HG03342 (cell line): ENCODE data around the gene MZT2B.
A peak's percentile ranks its signal among the peaks of the same experiment; 100 is the strongest.
"Not testable (repeated sequence)": the region's sequence is repeated elsewhere in the genome, so short reads cannot be mapped to it uniquely, and the experiment has no call there.

ENCODE experiments used
- ATAC-seq: cut with Tn5 transposase; IDR thresholded peaks from one replicate; pipeline ENCODE4 v1.9.1; 2021; ENCODE audit warnings: mild to moderate bottlenecking, moderate library complexity; ENCODE audit not compliant: unreplicated experiment

MZT2B gene, protein sequence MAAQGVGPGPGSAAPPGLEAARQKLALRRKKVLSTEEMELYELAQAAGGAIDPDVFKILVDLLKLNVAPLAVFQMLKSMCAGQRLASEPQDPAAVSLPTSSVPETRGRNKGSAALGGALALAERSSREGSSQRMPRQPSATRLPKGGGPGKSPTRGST

DNA sequence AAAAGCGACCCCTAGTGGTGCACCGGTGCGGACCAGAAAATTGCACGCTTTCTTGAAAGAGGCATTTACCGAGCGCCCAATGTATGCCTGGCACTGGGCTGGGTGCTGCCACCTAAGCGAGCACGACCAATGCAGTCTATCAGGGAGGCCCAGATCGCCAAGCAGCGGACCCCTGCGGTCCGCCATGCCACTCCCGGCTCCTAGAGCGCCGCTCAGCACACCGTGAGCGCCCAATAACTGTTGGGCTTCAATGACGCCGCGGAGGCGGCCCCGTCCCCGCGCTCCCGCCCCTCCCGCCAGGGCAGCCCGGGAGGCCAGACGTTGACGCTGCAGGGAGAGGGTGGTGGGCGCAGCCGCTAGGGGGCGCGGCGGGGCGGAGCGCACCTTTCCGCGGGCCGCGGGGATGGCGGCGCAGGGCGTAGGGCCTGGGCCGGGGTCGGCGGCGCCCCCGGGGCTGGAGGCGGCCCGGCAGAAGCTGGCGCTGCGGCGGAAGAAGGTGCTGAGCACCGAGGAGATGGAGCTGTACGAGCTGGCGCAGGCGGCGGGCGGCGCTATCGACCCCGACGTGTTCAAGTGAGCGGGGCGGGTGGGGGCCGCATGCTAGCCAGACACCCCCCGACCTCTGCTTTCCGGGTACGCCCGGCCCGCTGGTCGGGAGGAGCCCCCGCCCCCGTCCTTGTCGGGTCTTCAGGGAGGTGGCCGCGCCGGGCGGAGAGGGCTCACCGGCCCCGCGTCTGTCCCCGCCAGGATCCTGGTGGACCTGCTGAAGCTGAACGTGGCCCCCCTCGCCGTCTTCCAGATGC lies at the start of gene MZT2B:
MZT2B (plus strand) TSS at position 383 of the 803 bp plus-strand sequence; CDS start at position 404, 21 bp downstream.
- peak; percentile 82 for ATAC-seq

DNA sequence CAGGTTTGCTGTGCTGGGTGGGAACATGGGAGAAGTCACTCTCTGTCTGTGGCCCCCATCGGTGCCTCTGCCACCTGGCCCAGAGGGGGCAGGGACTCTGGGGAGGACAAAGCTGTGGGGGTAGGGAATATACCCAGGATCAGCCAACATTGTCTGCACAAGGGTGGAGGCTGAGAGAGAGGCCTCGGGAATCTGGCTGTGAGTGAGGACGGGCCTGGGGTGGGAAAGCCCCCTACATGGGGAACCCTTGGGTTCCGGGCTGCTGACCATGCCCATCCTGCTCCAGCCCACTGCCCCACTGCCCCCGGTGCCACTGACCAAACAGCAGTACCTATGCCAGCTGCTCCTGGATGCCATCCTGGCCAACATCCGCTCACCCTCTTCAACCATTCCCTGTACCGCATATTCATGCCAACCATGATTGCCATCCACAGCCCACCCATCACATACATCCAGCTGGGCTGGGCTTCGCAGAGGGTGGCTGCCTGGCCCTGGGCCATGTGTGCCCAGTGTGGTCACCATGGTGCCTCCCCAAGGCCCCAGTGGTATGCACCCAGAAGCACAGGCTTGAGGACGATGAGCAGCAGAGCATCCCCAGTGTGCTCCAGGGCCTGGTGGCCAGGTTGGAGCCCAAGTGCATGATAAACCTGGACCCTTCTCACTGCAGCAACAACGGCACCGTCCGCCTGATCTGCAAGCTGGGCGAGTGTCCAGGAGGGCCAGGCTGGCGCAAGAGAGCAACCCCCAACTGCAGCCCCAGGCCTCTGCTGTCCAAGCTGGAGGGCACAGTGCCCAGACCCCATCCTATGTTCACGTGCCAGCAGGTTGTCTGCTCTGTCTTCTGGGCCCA lies 46.1 kb upstream of the MZT2B start:
- ATAC-seq: no peak

DNA sequence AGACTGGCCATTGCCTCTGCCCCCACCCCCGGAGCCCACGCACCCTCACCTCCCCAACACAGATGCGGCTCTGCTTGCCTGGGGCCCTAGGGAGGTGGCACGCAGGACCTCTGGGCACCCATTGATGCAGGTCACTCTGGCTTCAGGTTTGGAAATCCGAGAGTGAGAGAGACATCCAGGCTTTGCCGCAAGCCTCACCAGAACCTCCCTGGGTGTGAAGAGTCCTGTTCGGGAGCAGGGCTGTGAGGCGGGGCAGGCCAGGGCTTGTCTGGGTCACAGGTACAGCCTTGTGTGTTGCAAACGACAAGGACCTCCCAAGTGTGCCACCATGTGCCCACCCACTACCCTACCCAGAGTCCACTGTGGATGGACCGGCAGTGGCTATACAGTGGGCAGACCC lies 45.5 kb upstream of the MZT2B start:
- ATAC-seq: not testable (repeated sequence)

DNA sequence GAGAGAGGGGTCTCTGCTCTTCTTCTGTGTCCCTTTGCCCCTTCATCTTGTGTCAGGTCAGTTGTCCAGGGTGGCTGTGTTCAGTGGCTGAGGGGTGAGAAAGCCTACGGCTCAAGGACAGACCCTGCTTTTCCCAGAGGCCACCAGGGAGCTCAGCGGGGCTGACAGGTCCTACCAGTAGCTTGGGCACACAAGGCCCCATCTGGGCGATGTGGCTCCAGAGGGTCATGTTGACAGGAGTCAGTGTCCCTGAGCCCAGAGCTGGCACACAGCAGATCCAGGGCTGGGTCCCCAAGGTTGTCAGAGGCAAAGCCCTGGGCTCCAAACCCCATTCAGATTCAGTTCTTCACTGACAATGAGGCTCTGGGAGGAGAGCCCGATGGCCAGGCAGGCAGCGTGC lies 44.9 kb upstream of the MZT2B start:
- not testable (repeated sequence) for ATAC-seq

DNA sequence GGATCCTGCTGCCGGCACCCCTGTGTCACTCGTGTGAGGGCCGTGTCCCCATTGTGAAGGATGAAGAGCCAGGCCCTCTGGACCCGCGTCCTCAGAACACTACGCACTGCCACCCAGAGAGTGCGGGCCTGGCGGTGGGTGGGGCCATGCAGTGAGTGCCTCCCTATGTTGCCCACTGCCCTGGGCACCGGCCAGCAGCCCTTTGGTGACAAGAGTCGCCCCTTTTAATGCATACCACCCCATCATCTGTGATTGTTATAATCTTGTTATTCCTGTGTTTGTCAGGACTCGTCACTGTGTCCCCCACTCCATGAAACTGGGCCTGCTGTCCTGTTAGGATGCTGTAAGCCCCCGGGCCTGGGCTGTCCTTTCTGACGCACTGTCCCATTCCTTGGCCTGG lies 43.7 kb upstream of the MZT2B start:
- ATAC-seq: not testable (repeated sequence)

DNA sequence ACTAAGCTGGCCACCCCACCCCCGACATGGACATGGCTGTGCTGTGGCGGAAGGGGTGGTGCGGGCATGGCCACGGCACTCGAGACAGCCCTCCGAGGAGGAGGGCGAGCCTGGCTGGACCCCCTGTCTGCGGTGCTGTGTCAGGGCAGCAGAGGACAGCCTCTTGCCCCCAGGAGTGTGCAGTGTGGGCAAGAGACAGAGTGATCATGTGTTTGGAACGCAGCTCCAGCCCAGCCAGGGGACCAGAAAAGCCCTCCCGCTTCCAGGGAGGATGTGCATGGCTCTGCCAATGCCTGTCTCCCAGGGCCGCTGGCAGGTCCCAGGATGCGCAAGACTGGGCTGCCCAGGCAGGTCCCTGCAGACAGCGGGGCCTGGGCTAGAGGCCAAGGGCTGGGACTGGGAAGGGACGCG lies 43.2 kb upstream of the MZT2B start:
- not testable (repeated sequence) for ATAC-seq

DNA sequence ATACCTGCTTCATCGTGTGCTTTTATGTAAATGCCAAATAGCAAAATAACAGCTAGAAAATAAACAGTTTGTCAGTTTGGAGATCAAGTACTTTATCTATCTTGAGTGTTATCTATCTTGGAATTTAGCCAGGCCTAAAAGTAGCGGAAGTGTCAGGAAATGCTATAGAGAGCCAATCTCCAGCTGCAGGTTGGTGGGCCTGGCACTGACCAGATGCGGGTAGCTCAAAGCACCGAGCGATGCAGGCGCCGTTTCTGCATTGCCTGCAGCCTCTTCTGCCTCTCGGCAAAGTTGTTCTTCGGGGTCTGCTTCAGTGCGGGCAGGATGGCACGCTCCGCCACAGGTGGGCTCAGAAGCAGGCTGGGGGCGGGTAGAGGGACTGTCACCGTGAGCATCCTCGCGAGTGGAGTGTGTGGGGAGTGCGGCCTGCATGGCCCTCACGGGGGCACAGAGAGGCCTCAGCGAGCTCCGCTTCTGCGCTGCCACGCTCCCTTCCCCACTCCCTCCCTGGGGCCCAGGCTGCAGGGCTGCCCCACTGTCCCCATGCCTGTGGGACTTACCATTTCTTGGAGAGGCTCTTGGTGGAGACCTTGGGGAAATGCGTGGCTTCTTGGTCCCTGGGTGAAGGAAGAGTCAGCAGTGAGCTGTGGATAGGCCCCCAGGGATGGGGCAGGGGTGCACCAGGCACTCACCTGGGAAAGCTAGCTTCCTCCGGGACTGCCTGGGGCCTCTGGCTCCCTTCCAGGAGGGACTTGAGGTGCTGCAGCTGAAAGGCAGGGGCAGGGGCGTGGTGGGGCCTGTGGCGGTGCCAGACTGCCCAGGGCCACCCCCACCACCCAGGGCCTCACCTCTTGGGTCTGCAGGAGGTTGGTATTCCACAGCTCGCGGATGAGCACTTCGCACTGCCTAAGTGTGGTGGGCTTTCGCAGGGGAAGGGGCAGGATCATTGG lies 42.5 kb upstream of the MZT2B start:
- not testable (repeated sequence) for ATAC-seq

DNA sequence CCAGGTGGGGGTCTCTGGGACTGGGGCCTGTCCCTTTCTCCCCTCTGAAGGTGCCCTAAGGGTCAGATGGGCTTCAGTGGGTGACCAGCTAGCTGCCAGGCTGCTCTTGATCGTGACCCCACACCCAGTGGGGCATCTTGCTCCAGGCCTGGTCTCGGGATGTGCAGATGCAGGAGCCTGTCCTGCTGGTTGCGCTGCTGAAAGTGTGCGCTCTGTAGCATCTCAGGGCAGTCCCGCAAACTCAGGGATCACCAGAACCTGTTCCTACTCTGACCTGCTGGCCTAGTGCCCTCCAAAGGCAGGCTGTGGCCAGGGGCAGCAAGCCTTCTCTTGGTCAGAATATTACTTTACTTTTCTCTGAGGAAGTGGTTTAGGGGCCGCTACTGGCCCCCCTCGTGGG lies 41.5 kb upstream of the MZT2B start:
- ATAC-seq: not testable (repeated sequence)

DNA sequence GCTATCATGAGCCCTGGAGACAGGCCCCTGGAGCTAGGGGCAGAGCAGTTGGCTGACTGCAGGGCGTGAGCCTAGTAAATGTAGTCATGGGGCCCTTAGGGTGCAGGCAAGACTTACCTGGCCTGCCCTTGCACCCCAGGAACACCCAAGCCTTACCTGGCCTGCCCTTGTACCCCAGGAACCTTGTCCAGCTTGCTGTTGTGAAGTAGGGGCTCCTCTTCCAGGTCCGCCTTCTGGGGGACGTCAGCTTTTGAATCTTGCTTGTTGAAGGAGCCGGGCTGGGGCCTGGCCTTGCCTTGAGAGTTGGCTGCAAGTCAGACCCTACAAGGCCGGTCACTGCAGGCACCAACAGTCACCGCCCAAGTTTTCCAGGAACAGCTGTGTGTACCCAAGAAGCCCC lies 41.1 kb upstream of the MZT2B start:
- ATAC-seq: not testable (repeated sequence)

DNA sequence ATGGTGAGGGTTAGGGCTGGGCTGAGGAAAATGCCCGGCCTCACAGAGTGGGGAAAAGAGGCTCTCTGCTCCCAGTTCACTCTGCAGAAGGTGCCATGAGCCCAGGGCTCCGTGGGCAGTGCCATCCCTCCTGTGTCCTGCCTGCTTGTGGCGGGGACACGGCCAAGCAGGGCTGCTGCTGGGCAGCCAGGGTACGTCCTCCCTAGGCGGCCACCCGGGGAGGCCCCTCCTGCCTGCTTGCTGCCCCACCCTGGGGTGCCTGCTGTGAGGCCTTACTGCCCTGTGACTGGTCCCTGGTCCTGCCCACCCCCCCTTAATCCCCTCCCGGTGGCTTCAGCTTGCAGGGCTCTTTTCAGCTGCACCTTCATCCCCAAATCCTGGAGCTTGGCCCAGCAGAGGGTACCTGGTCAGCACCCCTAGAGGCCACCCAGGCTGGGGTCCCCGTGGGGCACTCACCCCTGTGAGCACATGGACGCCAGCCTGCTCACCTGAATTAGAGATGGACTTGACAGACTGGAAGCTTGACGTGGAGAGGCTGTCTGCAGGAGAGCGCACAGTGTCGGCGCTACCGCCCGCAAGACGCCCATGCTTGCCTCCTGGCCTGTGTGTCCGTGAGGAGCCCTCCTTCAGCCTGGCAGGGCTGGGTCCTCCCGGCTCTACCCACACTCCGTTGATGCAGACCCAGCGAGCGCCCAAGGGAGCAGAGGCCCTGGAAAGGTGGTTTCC lies 40.3 kb upstream of the MZT2B start:
- ATAC-seq: not testable (repeated sequence)

DNA sequence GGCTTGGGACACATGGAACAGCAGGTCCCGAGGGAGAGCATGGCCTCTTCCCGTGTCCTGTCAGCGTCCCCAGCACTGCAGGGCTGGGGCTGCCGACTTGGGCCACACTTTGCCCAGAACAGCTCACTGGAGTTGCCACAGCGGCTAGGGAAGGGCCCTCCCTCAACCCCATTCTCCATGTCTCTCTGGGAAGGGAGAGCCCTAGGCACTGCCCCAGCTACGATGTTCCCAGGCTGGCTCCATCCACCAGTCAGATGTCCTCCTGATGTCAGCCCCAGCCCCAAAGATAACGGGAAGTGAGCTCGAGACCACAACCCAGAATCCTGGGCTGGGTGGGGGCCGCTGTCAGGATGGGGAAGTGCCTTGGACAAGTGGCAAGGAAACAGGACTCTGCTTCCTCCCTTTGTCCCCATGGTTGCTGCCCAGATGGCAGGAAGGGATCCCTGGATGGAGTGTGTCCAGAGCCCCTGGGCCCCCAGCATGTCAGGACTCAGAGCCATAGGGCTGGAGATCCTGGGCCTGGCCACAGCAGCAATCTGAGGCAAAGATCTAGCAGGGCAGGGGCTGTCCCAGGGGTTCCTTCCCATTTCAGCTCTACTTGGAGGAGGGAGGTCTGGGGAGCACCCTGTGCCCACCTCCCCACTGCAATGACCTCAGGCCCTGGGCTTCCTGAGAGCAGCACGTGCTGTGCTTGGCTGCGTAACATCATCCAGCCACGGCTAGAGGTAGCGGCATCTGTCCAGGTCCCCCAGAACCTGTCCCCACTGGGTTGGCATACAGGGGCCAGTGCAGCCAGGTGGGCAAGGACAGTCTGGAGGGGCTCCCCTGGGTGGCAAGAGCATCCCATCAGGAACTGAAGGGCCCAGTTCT lies 39.4 kb upstream of the MZT2B start:
- ATAC-seq: not testable (repeated sequence)

DNA sequence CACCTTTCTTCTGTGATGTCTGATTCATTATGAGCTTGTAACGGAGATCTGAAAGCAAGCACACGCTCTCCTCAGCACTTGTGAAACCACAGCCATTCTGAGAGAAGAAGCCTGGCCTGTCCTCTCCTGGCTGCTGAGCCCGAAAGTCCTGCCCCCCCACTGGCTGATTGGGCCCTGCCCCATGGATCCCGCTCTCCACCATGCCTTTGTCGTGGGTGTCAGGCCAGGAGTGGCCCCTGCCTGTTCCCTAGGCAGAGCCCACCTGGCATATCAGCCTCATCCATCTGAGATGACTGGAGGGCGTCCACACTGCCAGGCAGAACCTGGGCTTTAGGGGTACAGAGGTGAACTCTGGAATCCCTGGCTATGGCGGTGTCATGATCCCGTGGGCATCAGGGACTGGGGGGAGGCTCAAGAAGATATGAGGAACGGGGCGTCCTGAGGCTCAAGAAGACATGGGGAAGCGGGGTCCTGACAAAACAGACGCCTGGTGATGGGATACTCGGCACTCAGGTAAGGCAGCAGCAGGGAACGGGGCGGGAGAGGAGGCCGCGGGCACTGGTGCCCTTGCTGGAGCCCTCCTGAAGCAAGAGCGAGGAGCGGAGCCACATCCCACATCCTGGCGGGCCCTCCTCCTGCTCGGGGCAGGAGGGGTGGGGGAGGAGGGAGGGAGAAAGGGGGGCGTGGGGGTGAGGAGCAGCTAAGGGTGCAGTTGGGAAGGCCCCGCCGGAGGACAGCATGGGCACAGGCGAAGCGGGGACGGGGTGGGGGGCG lies 38.6 kb upstream of the MZT2B start:
- ATAC-seq: not testable (repeated sequence)

DNA sequence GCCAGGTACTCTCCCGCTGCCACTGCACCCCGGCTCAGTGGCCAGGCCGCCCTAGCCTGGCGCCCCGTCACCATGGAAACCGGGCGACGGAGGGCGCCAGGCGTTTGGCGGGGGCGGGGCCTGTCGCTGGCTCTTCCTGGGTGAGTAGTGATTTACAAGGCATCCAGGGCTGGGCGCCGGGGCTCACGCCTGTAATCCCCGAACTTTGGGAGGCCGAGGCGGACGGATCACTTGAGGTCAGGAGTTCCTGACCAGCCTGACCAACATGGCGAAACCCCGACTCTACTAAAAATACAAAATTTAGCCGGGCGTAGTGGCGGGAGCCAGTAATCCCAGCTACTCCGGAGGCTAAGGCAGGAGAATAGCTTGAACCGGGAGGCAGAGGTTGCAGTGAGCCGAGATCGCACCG lies 37.1 kb upstream of the MZT2B start, which contains the start of gene CCDC74B:
CCDC74B (minus strand) TSS at position 107 of the 409 bp plus-strand sequence. CDS start 116 bp downstream, outside the sequence.
- ATAC-seq: peak; percentile 77

DNA sequence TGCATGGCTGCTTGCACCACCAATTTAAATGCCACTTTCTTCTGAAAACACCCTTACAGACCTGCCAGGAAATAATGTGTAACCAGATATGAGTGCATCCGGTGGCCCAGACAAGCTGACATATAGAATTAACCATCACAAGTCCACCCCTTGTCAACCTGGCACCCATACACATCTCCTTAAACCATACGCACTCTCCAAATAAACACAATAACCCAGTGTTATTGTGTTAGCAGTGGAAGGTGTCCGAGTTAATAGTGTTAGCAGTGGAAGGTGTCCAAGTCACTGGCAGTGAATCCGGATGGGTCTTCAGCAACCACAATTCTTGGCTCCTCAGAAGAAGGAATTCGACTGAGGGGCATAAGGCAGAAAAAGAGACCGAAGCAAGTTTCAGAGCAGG lies 33.5 kb upstream of the MZT2B start:
- not testable (repeated sequence) for ATAC-seq

DNA sequence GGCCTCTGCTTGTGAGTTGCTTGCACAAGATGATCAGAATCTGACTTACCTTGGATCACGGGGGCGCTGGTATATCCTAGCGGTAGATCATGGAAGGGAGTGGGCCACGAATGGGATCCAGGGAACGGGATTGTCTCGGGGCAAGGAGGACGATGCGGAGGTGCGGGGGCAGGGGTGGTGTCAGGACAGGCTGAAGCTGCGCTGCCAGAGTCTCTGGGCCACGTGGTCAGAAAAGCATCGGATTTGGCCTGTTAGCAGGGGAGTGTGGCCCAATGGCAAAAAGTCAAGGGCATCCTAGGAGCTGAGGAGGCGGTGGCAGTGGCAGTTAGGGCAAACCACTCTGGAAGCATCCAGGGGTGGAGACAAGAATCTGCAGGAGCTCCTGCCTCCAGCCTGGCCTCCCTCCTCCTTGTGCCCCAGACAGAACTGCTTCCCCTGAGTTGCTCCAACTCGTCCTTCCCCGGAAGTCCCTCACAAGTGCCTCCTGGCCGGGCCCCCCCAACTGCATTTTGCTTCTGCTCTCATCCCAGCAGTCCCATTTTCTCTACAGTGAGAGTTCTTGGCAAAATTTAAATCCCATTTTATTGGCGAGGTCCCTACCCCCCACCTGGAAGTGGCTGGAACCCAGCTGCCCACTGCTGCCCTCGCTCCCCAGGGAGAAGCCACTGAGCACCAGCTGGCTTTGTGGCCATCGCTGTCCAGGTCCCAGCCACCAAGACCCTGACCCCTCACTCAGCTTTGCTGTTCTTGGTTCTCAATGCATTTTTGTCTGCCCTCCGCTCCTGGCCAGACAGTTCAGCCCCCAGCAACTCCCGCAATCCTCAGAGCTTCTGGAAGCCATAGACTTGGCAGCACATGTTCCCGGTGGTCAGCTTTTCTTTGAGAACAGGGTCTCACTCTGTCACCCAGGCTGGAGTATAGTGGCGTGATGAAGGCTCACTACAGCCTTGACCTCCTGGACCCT lies 31.6 kb upstream of the MZT2B start:
- ATAC-seq: no peak

DNA sequence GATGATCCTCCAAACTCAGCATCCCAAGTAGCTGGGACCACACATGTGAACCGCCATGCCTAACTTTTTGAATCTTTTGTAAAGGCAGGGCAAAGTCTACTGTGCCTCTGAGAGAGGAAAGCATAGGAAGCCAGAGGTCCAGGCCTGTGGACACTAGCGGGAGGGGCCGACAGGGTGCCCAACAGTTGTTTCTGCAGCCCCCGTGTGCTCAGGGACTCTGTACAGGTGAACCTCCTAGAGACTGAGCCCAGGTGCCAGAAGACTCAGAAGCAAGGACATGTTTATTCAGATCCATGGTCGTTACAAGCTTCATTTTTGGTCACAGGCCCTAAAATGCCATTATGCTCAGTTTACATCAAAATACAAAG lies 30.9 kb upstream of the MZT2B start:
- ATAC-seq: not testable (repeated sequence)
